Stomach (tissue), 4 donors: ENCODE data around the gene URI1.

ENCODE experiments used
- CTCF ChIP-seq, 7 experiments: fragments of 450-650 bp in 4 of 7; fragments of 200-600 bp in 3 of 7; sonication (generic) in 3 of 7; IDR thresholded peaks; one replicate each; pipeline ENCODE4 v1.5.1; 2016 to 2019; ENCODE audit warnings: antibody characterized with exemption in 7 of 7, control low read depth in 2 of 7, mild to moderate bottlenecking in 1 of 7
- EP300 ChIP-seq: sonication (generic); formaldehyde crosslinking; IDR thresholded peaks from one replicate; pipeline ENCODE4 v1.6.1; 2017; ENCODE audit warnings: antibody characterized with exemption
- POLR2A ChIP-seq, 4 donors: fragments of 450-650 bp; IDR thresholded peaks; one replicate each; pipeline ENCODE4 v1.6.1; 2016; ENCODE audit warnings: antibody characterized with exemption in 4 of 4, control low read depth in 2 of 4, mild to moderate bottlenecking in 1 of 4, moderate library complexity in 1 of 4
- POLR2AphosphoS5 ChIP-seq, 3 donors: sonication (generic); formaldehyde crosslinking; IDR thresholded peaks; one replicate each; pipeline ENCODE4 v1.6.1; 2016; ENCODE audit warnings: antibody characterized with exemption in 3 of 3

GRCh38 chr19:30060531-30061222, 118.6 kb downstream of the URI1 start:
- no peak for TF ChIP-seq CTCF (IDR thresholded peaks at IDR 0.05)
- TF ChIP-seq POLR2AphosphoS5 (IDR thresholded peaks at IDR 0.05): no peak
- no peak for TF ChIP-seq POLR2A (IDR thresholded peaks at IDR 0.05)
- no peak for TF ChIP-seq EP300
